ENCODE results near the gene PLAAT4.

DNA sequence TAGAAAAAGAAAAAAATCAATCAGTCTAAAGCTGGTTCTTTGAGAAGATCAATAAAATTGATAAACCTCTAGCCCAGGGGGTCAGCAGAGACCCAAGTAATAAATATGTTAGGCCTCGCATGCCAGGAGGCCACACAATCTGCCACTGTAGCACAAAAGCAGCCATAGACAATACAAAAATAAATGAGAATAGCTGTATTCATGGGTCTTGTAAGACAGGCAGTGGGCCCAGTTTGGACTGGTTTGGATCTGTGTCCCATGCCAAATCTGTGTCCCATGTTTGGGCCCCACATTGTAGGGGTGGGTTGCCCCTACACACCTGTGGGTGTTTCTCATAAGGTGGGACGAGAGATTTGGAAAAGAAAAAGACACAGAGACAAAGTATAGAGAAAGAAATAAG, 6.6 kb upstream of the PLAAT4 start:
- TF ChIP-seq, protein P1, sequence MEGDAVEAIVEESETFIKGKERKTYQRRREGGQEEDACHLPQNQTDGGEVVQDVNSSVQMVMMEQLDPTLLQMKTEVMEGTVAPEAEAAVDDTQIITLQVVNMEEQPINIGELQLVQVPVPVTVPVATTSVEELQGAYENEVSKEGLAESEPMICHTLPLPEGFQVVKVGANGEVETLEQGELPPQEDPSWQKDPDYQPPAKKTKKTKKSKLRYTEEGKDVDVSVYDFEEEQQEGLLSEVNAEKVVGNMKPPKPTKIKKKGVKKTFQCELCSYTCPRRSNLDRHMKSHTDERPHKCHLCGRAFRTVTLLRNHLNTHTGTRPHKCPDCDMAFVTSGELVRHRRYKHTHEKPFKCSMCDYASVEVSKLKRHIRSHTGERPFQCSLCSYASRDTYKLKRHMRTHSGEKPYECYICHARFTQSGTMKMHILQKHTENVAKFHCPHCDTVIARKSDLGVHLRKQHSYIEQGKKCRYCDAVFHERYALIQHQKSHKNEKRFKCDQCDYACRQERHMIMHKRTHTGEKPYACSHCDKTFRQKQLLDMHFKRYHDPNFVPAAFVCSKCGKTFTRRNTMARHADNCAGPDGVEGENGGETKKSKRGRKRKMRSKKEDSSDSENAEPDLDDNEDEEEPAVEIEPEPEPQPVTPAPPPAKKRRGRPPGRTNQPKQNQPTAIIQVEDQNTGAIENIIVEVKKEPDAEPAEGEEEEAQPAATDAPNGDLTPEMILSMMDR (IDR thresholded peaks at IDR 0.05 in 2 of 3, conservative IDR thresholded peaks at IDR 0.05 in 1 of 3; ENCODE audit: borderline replicate concordance in 1 of 3, insufficient read depth in 1 of 3, low read depth in 2 of 3, low read length in 2 of 3), result no peak
- TF ChIP-seq, protein P2, sequence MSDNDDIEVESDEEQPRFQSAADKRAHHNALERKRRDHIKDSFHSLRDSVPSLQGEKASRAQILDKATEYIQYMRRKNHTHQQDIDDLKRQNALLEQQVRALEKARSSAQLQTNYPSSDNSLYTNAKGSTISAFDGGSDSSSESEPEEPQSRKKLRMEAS (IDR thresholded peaks at IDR 0.05), result no peak
- no peak for TF ChIP-seq CEBPB (IDR thresholded peaks at IDR 0.05; ENCODE audit: low read depth)
